GM20000 (cell line): Measurements from ENCODE around the gene SRP19.

Experiments used
- DNase-seq: peaks from one replicate; pipeline ENCODE4 v3.0.0; 2012; ENCODE audit warnings: low spot score
- CTCF ChIP-seq: IDR thresholded peaks from 2 replicates; pipeline ENCODE4 v1.5.1; 2012; ENCODE audit warnings: mild to moderate bottlenecking, control low read depth; ENCODE audit errors: extremely low read depth, missing control alignments

Gene SRP19

GRCh38 chr5:112860929-112861637 is at the start of gene SRP19:
Gene SRP19, plus strand, starts transcription at chr5:112861287. Its CDS starts 90 bp downstream, at chr5:112861377.
- TF ChIP-seq CTCF, result no peak

GRCh38 chr5:112812549-112812948 is 48.5 kb upstream of the SRP19 start:
- DNase-seq, result no peak
- no peak for TF ChIP-seq CTCF

More at GRCh38 chr5:112860929-112861637, at the start of gene SRP19:
- DNase-seq, result peak; percentile 91

GRCh38 chr5:112820246-112820645 is 40.8 kb upstream of the SRP19 start:
- no peak for TF ChIP-seq CTCF
- DNase-seq, result no peak

- no peak for DNase-seq
- no peak for TF ChIP-seq CTCF
Measured at GRCh38 chr5:112822456-112822855, 38.6 kb upstream of the SRP19 start.

GRCh38 chr5:112823181-112823580 is 37.9 kb upstream of the SRP19 start:
- no peak for DNase-seq
- no peak for TF ChIP-seq CTCF

- no peak for TF ChIP-seq CTCF
- no peak for DNase-seq
Measured at GRCh38 chr5:112823656-112824055, 37.4 kb upstream of the SRP19 start.

- DNase-seq, result no peak
- TF ChIP-seq CTCF, result no peak
Measured at GRCh38 chr5:112824197-112824596, 36.9 kb upstream of the SRP19 start.
